ENCODE data around the gene SETD7.
A peak's percentile ranks its signal among the peaks of the same experiment; 100 is the strongest.

Gene SETD7

GRCh38 chr4:139574641-139575040 is 18.6 kb upstream of the SETD7 start:
- DNase-seq (ENCODE audit: low read depth in 2 of 2, low spot score in 1 of 2), result no peak

- DNase-seq (ENCODE audit: low read depth in 2 of 2, low spot score in 1 of 2), result no peak
These were observed 12.4 kb upstream of the SETD7 start for GRCh38 chr4:139568206-139568955.

- DNase-seq (ENCODE audit: low read depth in 2 of 2, low spot score in 1 of 2), result no peak
These were observed 11.3 kb upstream of the SETD7 start for GRCh38 chr4:139567159-139567870.

- DNase-seq (ENCODE audit: low read depth in 2 of 2, low spot score in 1 of 2), result no peak
These were observed 8.5 kb upstream of the SETD7 start for GRCh38 chr4:139564502-139564901.

GRCh38 chr4:139563515-139563914 is 7.5 kb upstream of the SETD7 start:
- DNase-seq (ENCODE audit: low read depth in 2 of 2, low spot score in 1 of 2), result no peak

GRCh38 chr4:139562839-139563238 is 6.8 kb upstream of the SETD7 start:
- no peak for DNase-seq (ENCODE audit: low read depth in 2 of 2, low spot score in 1 of 2)

- DNase-seq (ENCODE audit: low read depth in 2 of 2, low spot score in 1 of 2), result no peak
These were observed 6.2 kb upstream of the SETD7 start for GRCh38 chr4:139562067-139562684.

GRCh38 chr4:139560406-139561104 is 4.5 kb upstream of the SETD7 start:
- no peak for DNase-seq (ENCODE audit: low read depth in 2 of 2, low spot score in 1 of 2)

- DNase-seq (ENCODE audit: low read depth in 2 of 2, low spot score in 1 of 2), result no peak
These were observed 3.7 kb upstream of the SETD7 start for GRCh38 chr4:139559687-139560086.

GRCh38 chr4:139559089-139559479 is 3.1 kb upstream of the SETD7 start:
- DNase-seq (ENCODE audit: low read depth in 2 of 2, low spot score in 1 of 2), result no peak

GRCh38 chr4:139558235-139559088 is 2.4 kb upstream of the SETD7 start:
- DNase-seq (ENCODE audit: low read depth in 2 of 2, low spot score in 1 of 2), result no peak

GRCh38 chr4:139557556-139558110 is 1.6 kb upstream of the SETD7 start:
- no peak for DNase-seq (ENCODE audit: low read depth in 2 of 2, low spot score in 1 of 2)

- peak in 1 of 2 donors; percentile 19 for DNase-seq (ENCODE audit: low read depth in 2 of 2, low spot score in 1 of 2)
These were observed 921 bp upstream of the SETD7 start for GRCh38 chr4:139556724-139557555.

- DNase-seq (ENCODE audit: low read depth in 2 of 2, low spot score in 1 of 2), result peak in 1 of 2 donors; percentile 1
These were observed 331 bp downstream of the SETD7 start for GRCh38 chr4:139555705-139556070.

GRCh38 chr4:139554893-139555704 is 920 bp downstream of the SETD7 start:
- DNase-seq (ENCODE audit: low read depth in 2 of 2, low spot score in 1 of 2), result peak; percentile 39 to 56

- no peak for DNase-seq (ENCODE audit: low read depth in 2 of 2, low spot score in 1 of 2)
These were observed 1.5 kb downstream of the SETD7 start for GRCh38 chr4:139554642-139554892.

GRCh38 chr4:139553751-139554641 is 2.0 kb downstream of the SETD7 start:
- no peak for DNase-seq (ENCODE audit: low read depth in 2 of 2, low spot score in 1 of 2)

Measured in stimulated activated CD8-positive, alpha-beta memory T cell treated with anti-CD3 and anti-CD28 coated beads, Interleukin-4, amount 100 ng/mL, for 4 hours (primary cell).